ENCODE data around the gene ADI1. TPM values are rescaled to one million over a fixed set of nuclear protein-coding genes. Genes with fewer than 3 reads are reported as not detected.
"Not testable (repeated sequence)": the region's sequence is repeated elsewhere in the genome, so short reads cannot be mapped to it uniquely, and the experiment has no call there.

The ADI1 gene
- total RNA-seq, 2 experiments from 2014 or later = 19.2 to 22.1 TPM

GRCh38 chr2:3516831-3517230, 2.5 kb downstream of the ADI1 start:
- Histone ChIP-seq H3K36me3 (ENCODE audit: insufficient read depth, low read length) (peaks cover 51% of the 10 kb centered on the region), H3K4me2 (ENCODE audit: low read length) (no peak overlapping the region), H2AFZ (ENCODE audit: low read length) (no peak overlapping the region), H3K79me2 (ENCODE audit: insufficient read depth, low read depth, low read length) (peaks cover 14% of the 10 kb centered on the region; the same call in 1 of the 2 replicates), H3K4me3 (ENCODE audit: low read depth, low read length, poor library complexity, severe bottlenecking) (no peak overlapping the region), H3K27ac (ENCODE audit: low read depth, low read length, poor library complexity, severe bottlenecking) (no peak overlapping the region), H4K20me1 (ENCODE audit: insufficient read depth, low read length) (no peaks in the 10 kb centered on the region), H3K4me1 (ENCODE audit: insufficient read depth, low read length, poor library complexity, severe bottlenecking) (peaks cover 33% of the 10 kb centered on the region), H3K9me3 (ENCODE audit: low read length) (peaks cover 9% of the 10 kb centered on the region), H3K9me2 (ENCODE audit: insufficient read depth, low read length) (no peaks in the 10 kb centered on the region)
- BruUV-seq (replicated peaks) = TSS peak; percentile 51
- CTCF ChIA-PET (ENCODE audit: unreplicated experiment) = no interaction called here
- intact Hi-C loops (cut with micrococcal nuclease; ENCODE audit: unreplicated experiment) = loop anchor here (5.0 kb wide), 1 partner anchor 140 kb away; the partner anchor contains the start of genes EIPR1 and TRAPPC12
- no peak for TF ChIP-seq EZH2phosphoT487 (IDR thresholded peaks at IDR 0.05; ENCODE audit: borderline replicate concordance, low read depth, low read length)
- no peak for TF ChIP-seq CTCF (conservative IDR thresholded peaks at IDR 0.05; ENCODE audit: low read length)
- POLR2A ChIA-PET = interaction anchor here (0.8 to 1.4 kb wide), 5 partner anchors 41 to 135 kb away, joined by 3 to 5 read pairs (median 3); partner anchors contain the start of gene RNASEH1
- no peak for DNase-seq (ENCODE audit: low spot score)

DNA sequence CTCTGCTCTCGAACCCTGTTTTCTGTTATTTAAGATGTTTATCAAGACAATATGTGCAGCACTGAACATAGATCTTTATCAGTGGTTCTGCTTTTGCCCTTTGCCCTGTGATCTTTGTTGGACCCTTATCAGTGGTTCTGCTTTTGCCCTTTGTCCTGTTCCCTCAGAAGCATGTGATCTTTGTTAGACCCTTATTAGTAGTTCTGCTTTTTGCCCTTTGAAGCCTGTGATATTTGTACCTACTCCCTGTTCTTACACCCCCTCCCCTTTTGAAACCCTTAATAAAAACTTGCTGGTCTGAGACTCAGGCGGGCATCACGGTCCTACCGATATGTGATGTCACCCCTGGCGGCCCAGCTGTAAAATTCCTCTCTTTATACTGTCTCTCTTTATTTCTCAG, 3.9 kb downstream of the ADI1 start:
- DNase-seq (ENCODE audit: low spot score); H3K27ac ChIP-seq (ENCODE audit: low read depth, low read length, poor library complexity, severe bottlenecking); H3K4me3 ChIP-seq (ENCODE audit: low read depth, low read length, poor library complexity, severe bottlenecking); H3K4me2 ChIP-seq (ENCODE audit: low read length); H4K20me1 ChIP-seq (ENCODE audit: insufficient read depth, low read length); H3K9me2 ChIP-seq (ENCODE audit: insufficient read depth, low read length); BruUV-seq (replicated peaks); CTCF ChIA-PET (ENCODE audit: unreplicated experiment); H2AFZ ChIP-seq (ENCODE audit: low read length); POLR2A ChIA-PET: not testable (repeated sequence)
- H3K36me3 ChIP-seq (ENCODE audit: insufficient read depth, low read length) = peaks cover 65% of the 10 kb centered on the region
- peaks cover 14% of the 10 kb centered on the region; the same call in 1 of the 2 replicates for H3K79me2 ChIP-seq (ENCODE audit: insufficient read depth, low read depth, low read length)
- H3K9me3 ChIP-seq (ENCODE audit: low read length) = peaks cover 12% of the 10 kb centered on the region
- H3K4me1 ChIP-seq (ENCODE audit: insufficient read depth, low read length, poor library complexity, severe bottlenecking) = peaks cover 28% of the 10 kb centered on the region
- intact Hi-C loops (cut with micrococcal nuclease; ENCODE audit: unreplicated experiment) = loop anchor here (5.0 kb wide), 1 partner anchor 138 kb away; the partner anchor contains the start of genes EIPR1 and TRAPPC12

DNA sequence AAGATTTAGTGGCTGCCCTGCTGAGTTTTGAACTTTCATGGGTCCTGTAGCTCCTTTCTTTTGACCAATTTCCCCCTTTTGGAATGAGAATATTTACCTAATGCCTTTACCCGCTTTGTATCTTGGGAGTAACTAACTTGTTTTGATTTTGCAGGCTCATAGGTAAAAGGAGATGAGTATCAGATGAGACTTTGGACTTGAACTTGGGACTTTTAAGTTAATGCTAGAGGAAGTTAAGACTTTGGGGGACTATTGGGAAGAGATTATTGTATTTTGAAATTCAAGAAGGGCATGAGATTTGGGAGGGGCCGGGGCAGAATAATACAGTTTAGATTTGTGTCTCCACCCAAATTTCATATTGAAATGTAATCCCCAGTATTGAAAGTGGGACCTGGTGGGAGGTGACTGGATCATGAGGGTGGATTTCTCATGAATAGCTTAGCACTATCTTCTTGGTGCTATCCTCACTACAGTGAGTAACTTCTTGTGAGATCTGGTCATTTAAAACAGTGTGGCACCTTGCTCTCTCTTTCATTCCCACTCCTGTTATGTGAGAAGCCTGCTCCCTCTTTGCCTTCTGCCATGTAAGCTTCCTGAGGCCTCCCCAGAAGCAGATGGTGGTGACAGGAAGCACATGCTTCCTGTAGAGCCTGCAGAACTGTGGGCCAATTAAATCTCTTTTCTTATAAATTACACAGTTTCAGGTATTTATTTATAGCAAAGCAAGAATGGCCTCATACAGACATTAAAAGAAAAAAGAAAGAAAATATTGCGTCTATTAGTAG, 6.1 kb downstream of the ADI1 start:
- no TSS peak for BruUV-seq (replicated peaks)
- H3K9me2 ChIP-seq (ENCODE audit: insufficient read depth, low read length) = no peaks in the 10 kb centered on the region
- POLR2A ChIA-PET = interaction anchor here (1.1 to 1.2 kb wide), 2 partner anchors 16 to 20 kb away, joined by 3 read pairs; no protein-coding TSS in a partner anchor

More for the DNA sequence above, 6.1 kb downstream of the ADI1 start:
- no peak overlapping the region for H3K27ac ChIP-seq (ENCODE audit: low read depth, low read length, poor library complexity, severe bottlenecking)
- no peak for DNase-seq (ENCODE audit: low spot score)
- CTCF ChIA-PET (ENCODE audit: unreplicated experiment) = interaction anchor here (0.6 kb wide), 2 partner anchors 185 to 635 kb away, joined by 3 read pairs; no protein-coding TSS in a partner anchor
- intact Hi-C loops (cut with micrococcal nuclease; ENCODE audit: unreplicated experiment) = no loop called here
- H3K79me2 ChIP-seq (ENCODE audit: insufficient read depth, low read depth, low read length) = peaks cover 12% of the 10 kb centered on the region; the same call in 1 of the 2 replicates
- H3K4me1 ChIP-seq (ENCODE audit: insufficient read depth, low read length, poor library complexity, severe bottlenecking) = peaks cover 18% of the 10 kb centered on the region
- H2AFZ ChIP-seq (ENCODE audit: low read length) = no peak overlapping the region
- no peak overlapping the region for H3K4me2 ChIP-seq (ENCODE audit: low read length)
- H3K36me3 ChIP-seq (ENCODE audit: insufficient read depth, low read length) = peaks cover 85% of the 10 kb centered on the region
- peaks cover 16% of the 10 kb centered on the region for H3K9me3 ChIP-seq (ENCODE audit: low read length)
- no peaks in the 10 kb centered on the region for H4K20me1 ChIP-seq (ENCODE audit: insufficient read depth, low read length)
- H3K4me3 ChIP-seq (ENCODE audit: low read depth, low read length, poor library complexity, severe bottlenecking) = no peak overlapping the region
- TF ChIP-seq CTCF (conservative IDR thresholded peaks at IDR 0.05; ENCODE audit: low read length) = no peak
- TF ChIP-seq EZH2phosphoT487 (IDR thresholded peaks at IDR 0.05; ENCODE audit: borderline replicate concordance, low read depth, low read length) = no peak
